GM23338 (cell line): Measurements from ENCODE around the gene NIN.

Source experiments
- EZH2 ChIP-seq: fragments of 200-600 bp; sonication (generic); IDR thresholded peaks from one replicate; pipeline ENCODE4 v1.8.0; 2017; ENCODE audit warnings: antibody characterized with exemption, mild to moderate bottlenecking, low read depth; ENCODE audit not compliant: unreplicated experiment
- EZH2phosphoT487 ChIP-seq: fragments of 200-600 bp; sonication (generic); IDR thresholded peaks from one replicate; pipeline ENCODE4 v1.8.1; 2018; ENCODE audit warnings: antibody characterized with exemption; ENCODE audit not compliant: unreplicated experiment
- NANOG ChIP-seq: IDR thresholded peaks from 2 replicates; pipeline ENCODE4 v1.6.1; 2016; ENCODE audit warnings: antibody characterized with exemption, borderline replicate concordance
- POLR2AphosphoS5 ChIP-seq: IDR thresholded peaks from 2 replicates; pipeline ENCODE4 v1.6.1; 2016; ENCODE audit warnings: antibody characterized with exemption, low read depth
- STAT1 ChIP-seq: IDR thresholded peaks from one replicate; pipeline ENCODE4 v1.6.1; 2016; ENCODE audit warnings: antibody characterized with exemption; ENCODE audit not compliant: unreplicated experiment
- TF ChIP-seq, protein P1 (sequence below), 2 experiments: fragments of 200-600 bp in 1 of 2; sonication (generic) in 1 of 2; conservative IDR thresholded peaks; 2 replicates each; pipeline versions ENCODE4 v1.5.1 to v1.6.1; 2016 to 2017; ENCODE audit warnings: antibody characterized with exemption in 2 of 2, low read depth in 2 of 2, mild to moderate bottlenecking in 2 of 2, moderate library complexity in 1 of 2
- TF ChIP-seq, protein P2 (sequence below): IDR thresholded peaks from one replicate; pipeline ENCODE4 v1.6.1; 2018; ENCODE audit warnings: antibody characterized with exemption; ENCODE audit not compliant: unreplicated experiment

DNA sequence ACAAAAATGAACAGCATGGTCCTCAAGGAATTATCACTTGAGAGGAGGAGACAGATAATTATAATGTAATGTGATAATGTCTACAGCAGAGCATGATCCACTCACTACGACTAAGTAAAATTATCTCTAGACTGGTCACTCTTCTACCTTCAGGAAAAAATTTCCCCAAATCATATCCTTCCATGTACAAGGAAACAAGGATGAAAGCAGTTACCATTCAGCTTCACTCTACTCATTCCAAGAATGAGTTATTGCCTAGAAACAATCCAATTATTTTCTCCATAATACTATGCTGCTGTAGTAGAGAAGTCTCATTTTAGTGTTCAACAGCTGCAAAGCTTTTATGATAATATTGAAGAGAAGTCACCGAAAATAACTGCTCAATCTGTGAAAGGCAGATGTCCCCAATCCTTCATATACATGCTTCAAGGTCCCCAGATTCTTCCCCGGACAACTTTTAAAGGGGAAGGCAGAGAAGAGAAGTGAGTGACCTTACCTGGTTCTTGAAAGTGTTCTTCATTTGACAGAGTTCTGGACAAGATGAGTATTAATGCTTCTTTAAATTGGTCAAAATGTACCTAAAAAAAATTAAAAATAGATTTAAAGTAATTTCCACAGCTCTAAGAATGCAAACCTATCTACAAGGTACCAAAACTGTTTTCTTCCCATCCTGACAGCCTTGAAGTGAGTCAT is 24.6 kb downstream of the NIN start:
- no peak for TF ChIP-seq STAT1
- TF ChIP-seq, protein P1, sequence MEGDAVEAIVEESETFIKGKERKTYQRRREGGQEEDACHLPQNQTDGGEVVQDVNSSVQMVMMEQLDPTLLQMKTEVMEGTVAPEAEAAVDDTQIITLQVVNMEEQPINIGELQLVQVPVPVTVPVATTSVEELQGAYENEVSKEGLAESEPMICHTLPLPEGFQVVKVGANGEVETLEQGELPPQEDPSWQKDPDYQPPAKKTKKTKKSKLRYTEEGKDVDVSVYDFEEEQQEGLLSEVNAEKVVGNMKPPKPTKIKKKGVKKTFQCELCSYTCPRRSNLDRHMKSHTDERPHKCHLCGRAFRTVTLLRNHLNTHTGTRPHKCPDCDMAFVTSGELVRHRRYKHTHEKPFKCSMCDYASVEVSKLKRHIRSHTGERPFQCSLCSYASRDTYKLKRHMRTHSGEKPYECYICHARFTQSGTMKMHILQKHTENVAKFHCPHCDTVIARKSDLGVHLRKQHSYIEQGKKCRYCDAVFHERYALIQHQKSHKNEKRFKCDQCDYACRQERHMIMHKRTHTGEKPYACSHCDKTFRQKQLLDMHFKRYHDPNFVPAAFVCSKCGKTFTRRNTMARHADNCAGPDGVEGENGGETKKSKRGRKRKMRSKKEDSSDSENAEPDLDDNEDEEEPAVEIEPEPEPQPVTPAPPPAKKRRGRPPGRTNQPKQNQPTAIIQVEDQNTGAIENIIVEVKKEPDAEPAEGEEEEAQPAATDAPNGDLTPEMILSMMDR (conservative IDR thresholded peaks at IDR 0.05; ENCODE audit: low read depth in 2 of 2), result no peak
- no peak for TF ChIP-seq EZH2
- no peak for TF ChIP-seq POLR2AphosphoS5
- TF ChIP-seq, protein P2, sequence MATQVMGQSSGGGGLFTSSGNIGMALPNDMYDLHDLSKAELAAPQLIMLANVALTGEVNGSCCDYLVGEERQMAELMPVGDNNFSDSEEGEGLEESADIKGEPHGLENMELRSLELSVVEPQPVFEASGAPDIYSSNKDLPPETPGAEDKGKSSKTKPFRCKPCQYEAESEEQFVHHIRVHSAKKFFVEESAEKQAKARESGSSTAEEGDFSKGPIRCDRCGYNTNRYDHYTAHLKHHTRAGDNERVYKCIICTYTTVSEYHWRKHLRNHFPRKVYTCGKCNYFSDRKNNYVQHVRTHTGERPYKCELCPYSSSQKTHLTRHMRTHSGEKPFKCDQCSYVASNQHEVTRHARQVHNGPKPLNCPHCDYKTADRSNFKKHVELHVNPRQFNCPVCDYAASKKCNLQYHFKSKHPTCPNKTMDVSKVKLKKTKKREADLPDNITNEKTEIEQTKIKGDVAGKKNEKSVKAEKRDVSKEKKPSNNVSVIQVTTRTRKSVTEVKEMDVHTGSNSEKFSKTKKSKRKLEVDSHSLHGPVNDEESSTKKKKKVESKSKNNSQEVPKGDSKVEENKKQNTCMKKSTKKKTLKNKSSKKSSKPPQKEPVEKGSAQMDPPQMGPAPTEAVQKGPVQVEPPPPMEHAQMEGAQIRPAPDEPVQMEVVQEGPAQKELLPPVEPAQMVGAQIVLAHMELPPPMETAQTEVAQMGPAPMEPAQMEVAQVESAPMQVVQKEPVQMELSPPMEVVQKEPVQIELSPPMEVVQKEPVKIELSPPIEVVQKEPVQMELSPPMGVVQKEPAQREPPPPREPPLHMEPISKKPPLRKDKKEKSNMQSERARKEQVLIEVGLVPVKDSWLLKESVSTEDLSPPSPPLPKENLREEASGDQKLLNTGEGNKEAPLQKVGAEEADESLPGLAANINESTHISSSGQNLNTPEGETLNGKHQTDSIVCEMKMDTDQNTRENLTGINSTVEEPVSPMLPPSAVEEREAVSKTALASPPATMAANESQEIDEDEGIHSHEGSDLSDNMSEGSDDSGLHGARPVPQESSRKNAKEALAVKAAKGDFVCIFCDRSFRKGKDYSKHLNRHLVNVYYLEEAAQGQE, result no peak
- no peak for TF ChIP-seq EZH2phosphoT487
- TF ChIP-seq NANOG, result no peak
